NCI-H1048 (cell line): ENCODE data around the gene SLC17A7.

Experiments
- DNase-seq: peaks from one replicate; lab custom pipeline; 2025; lab: John Stamatoyannopoulos, UW

SLC17A7 gene

GRCh38 chr19:49427855-49428546 lies 13.3 kb downstream of the SLC17A7 start:
- DNase-seq: no peak

DNA sequence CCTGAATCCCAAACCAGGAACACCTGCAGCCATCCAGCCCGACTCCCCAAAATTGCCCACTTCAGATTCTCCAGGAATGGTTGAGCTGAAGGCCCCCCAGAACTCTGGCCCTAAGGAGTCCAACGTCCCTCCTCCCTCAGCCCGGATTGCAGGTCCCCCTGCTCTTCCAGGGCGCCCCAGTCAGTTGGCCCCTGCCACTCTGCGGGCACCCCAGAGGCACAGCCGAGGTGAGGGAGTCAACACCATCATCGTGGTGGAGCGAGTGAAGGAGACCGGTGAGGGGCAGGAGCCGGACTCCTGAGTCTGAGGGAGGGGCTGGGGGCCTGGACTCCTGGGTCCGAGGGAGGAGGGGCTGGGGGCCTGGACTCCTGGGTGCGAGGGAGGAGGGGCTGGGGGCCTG lies 14.0 kb downstream of the SLC17A7 start:
- DNase-seq: no peak

DNA sequence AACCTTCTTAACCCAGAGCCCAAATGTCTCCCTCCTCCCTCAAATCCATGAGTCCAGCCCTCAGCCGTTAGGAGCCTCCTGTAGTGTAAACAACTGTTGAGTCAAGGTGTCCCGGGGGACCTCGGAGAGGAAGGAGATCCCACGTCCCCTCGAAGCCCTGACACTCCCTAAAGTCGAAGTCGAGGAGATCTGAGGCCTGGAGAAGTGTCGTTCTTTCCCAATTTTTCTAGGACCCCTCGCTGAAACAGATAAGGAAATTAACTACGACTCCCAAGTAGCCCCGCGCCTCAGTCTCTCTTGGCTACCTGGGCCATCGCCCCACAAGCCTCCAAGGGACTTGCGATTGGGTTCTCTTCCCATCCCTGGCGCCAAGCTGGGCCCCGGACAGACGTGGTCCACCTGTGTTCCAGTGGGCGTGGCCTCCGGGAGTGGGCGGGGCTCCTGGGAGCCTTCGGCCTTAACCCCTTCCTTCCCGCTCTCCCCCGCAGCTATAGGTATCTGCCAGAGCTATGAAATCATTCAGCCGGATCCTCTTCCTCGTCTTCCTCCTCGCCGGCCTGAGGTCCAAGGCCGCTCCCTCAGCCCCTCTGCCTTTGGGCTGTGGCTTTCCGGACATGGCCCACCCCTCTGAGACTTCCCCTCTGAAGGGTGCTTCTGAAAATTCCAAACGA lies 15.3 kb downstream of the SLC17A7 start:
- no peak for DNase-seq

DNA sequence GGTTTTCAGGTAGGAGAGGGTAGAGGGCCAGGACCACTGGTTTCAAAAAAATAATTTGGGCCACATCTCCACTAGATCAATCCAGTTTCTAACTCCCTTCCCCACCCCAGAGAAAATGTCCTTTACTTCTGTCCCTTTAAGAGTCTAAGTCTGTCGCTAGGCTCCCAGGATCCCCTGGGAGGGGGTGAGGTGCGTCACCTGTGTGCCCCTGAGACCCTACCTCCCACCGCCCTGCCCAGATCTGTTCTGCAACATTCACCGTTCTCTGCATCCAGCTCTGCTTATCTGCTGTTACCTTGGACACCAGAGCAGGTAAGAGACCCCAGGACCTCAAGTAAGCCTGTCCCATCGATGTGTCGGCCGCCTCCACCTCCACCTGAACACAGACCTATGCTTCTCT lies 16.1 kb downstream of the SLC17A7 start, which contains the start of gene GFY:
TSS of gene GFY (plus strand) at position 211 of the 400 bp plus-strand sequence. CDS start 1,043 bp downstream, outside the sequence.
- DNase-seq: no peak

DNA sequence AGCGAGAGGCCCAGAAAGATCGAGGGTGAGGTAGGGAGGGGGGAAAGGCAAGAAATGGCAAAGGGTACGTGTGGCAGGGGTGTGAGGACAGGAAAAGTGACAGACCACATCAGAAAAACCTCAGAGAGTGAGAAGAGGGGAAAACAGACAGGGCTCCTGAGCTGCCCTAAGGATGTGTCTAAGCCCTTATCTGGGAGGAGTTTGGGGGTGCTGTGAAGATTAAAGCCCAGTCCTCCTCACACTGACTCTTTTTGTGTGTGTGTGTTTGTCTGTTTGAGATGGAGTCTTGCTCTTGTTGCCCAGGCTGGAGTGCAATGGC lies 17.4 kb downstream of the SLC17A7 start:
- no peak for DNase-seq

- DNase-seq: no peak
Measured at GRCh38 chr19:49423071-49423984, 18.0 kb downstream of the SLC17A7 start, which contains the start of gene PTH2. Gene PTH2 (minus strand): TSS chr19:49423441. CDS start chr19:49423339, 102 bp downstream.

- DNase-seq: no peak
Measured at GRCh38 chr19:49422407-49423070, 18.8 kb downstream of the SLC17A7 start.

- DNase-seq: no peak
Measured at GRCh38 chr19:49421878-49422202, 19.5 kb downstream of the SLC17A7 start.

GRCh38 chr19:49421039-49421877 lies 20.1 kb downstream of the SLC17A7 start:
- peak; percentile 79 for DNase-seq

DNA sequence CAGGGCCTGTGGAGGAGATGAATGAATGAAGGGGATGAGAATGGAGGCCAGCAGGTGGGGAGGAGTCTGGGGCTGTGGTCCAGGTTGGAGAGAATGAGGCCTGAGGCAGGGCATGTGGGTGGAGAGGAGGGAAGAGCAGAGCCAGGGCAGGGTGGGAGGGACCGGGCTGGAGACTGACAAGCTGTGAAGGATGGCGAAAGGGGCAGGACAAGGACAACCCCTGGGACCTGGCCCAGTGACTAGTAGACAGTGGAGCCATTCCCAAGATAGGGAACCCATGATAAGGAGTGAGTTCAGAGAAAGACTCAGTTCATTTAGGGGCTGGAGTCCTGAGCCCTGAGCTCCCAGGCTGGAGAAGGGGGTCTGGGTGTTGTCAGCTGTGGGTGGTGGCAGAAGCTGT lies 21.1 kb downstream of the SLC17A7 start:
- no peak for DNase-seq

GRCh38 chr19:49419173-49419572 lies 22.2 kb downstream of the SLC17A7 start:
- no peak for DNase-seq

GRCh38 chr19:49418511-49418910 lies 22.8 kb downstream of the SLC17A7 start:
- DNase-seq: no peak

DNA sequence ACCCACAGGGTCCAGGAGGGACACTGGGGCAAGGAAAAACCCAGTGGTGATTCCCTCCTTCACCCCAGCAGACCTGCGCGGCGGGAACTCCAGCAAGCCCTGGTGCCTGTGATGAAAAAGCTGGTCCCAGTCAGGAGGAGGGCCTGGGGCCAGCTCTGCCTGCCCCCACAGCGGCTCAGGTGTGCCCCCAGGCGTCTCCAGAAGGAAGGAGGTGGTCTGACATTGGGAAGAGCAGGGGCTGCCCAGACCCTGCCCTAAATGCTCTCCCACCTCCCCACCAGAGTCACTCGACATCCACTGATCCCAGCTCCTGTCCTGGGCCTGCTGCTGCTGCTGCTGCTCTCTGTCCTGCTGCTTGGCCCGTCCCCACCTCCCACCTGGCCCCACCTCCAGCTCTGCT lies 24.2 kb downstream of the SLC17A7 start:
- DNase-seq: no peak

GRCh38 chr19:49415810-49416200 lies 25.5 kb downstream of the SLC17A7 start:
- DNase-seq: no peak

DNA sequence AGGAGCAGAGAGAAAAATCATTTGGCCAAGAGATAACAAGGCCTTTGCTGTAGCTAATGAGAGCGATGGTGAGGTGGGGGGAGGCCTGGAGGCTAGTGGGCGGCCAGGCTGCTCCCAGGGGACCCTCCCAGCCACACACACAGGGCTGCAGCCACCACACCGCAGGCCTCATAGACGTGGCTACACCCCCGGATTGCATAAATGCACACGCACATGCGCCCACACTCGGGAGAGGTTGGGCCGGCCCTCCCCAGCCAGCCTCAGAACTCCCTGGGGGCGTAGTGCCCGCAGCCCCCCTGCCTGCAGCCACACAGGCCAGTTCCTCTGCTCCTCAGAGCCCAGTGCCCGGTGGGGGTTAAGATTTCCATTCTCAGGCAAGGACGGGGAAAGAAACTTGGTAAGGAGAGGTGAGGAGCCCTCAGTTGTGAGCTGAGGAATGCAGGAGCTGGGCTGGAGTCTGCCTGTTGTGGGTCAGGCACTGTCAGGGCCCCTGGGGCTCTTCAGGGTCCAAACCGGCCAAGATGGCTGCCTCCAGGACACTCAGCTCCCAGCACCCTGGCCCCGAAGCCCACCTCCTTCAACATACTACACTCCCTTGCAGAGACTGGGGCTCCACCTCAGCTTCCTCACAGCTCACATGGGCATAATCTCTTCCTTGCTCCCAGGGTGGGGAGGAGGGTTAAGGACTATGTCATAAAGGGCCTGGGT lies 26.1 kb downstream of the SLC17A7 start:
- DNase-seq: no peak

DNA sequence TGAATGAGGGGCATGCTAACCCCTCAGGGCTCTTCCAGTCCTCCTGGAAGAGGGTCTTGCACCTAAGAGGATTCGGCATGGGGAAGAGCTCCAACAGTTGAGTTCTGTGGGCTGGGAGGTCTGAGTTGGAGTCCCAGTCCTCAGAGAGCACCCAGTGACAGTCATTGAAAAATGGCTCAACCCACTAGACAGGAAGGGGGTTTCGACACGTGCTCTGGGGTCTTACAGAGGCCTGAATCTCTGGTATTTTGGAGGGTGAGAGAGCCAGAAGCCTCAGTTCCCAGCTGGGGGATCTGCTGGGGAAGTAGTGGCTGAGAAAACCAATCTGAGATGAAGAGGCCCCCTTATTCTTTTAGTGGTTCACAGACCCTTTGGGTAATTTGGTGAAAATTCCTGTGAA lies 27.1 kb downstream of the SLC17A7 start:
- DNase-seq: no peak

DNA sequence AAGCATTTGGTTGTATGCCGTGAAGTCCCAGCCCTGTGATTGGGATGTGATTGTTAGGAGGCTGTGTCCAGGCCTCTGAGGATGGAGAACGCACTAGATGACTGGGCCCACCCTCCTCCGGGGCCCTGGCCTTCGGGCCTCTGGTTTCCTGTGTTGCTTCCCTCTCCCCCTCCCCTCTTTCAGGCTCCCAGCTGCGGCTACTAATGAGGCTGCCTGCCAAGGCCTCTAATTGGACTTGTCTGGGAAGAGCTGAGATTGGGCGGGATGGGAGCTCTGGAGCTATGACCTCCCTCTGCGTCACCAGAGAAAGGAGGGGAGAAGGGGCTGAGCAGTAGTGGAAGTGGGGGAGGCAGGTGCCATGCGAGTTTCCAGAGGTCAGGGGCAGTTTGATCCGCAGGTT lies 28.0 kb downstream of the SLC17A7 start:
- no peak for DNase-seq

- DNase-seq: no peak
Measured at GRCh38 chr19:49411681-49412326, 29.5 kb downstream of the SLC17A7 start.

DNA sequence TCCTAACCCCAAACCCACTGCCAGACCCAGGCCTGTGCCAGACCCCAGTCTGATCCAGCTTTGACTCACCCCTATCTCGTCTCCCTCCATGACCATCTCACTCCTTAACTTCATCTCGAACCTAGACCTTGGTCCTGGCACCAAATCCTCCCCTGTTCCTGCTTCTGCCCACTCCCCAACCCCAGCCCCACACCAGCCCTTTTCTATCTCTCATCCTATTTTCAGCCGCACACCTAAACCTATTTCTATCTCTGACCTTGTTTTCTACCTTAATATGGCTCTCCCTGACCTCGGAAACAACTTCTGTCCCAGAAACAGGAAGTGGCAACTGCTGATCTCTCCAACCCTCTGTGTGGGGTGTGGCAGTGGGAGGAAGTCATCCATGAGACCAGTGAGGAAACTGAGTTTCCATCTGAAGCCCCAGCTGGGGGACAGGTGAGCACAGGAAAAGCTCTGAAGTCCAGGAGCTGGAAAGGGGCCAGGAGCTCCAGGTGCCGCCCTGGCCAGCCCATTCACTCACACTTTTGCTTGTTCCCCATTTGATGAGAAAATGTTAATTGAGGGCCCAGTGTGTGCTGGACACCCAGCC lies 31.8 kb downstream of the SLC17A7 start:
- DNase-seq: no peak
